ENCODE results near the gene ATP6V1F. TPM values are rescaled to one million over a fixed set of nuclear protein-coding genes. Genes with fewer than 3 reads are reported as not detected.

Gene ATP6V1F
- total and polyA plus RNA-seq, 10 donors: 78.3 to 285 (median 91.5) TPM

DNA sequence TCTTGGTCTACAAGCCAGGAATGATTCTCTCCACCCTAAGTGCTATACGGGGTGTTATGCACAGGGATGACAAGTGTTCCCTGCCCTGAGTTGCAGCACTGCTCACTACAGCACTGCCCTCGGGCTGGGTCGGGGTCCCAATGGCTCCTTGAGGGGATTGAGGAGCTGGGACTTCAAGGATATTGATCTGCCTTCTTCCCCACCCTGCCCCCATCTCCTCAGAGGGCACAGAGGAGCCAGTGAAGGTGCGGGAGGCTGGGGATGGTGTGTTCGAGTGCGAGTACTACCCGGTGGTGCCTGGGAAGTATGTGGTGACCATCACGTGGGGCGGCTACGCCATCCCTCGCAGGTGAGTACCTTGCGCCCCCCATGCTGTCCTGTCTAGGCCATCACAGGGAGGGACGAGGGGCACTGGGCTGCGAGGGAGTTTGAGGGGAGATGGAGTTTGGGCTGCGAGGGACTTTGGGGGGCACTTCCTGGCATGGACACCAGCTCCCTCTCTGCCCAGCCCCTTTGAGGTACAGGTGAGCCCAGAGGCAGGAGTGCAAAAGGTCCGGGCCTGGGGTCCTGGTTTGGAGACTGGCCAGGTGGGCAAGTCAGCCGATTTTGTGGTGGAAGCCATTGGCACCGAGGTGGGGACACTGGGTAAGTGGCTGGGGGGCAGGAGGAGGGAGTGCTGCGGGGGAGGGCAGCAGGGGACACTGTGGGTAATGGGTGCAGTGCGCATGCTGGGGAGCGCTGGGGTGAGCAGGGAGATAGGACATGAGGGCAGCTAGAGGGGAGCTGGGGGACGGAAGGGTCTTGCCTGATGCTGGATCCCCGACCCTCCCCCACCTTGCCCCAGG is 22.1 kb upstream of the ATP6V1F start:
- H3K27me3 ChIP-seq (replicated peaks in 1 of 7): no peaks in the 10 kb centered on the region
- H3K4me1 ChIP-seq: peaks cover 0 to 7% (median 2%) of the 10 kb centered on the region in 6 donors
- no peak for DNase-seq
- H3K27ac ChIP-seq: no peak overlapping the region
- H3K9me3 ChIP-seq: no peaks in the 10 kb centered on the region
- WGBS, 5 donors: 89 to 94% (median 91%) methylated on average over 23 of the region's 23 CpGs
- no peak overlapping the region for H3K4me3 ChIP-seq
- H3K36me3 ChIP-seq: no peaks in the 10 kb centered on the region
- TF ChIP-seq CTCF (IDR thresholded peaks at IDR 0.05 in 8 of 11, conservative IDR thresholded peaks at IDR 0.05 in 3 of 11): no peak
- TF ChIP-seq POLR2A (IDR thresholded peaks at IDR 0.05): no peak
- intact Hi-C loops (cut with DNase I; ENCODE audit: low total_unique reads): no loop called here

DNA sequence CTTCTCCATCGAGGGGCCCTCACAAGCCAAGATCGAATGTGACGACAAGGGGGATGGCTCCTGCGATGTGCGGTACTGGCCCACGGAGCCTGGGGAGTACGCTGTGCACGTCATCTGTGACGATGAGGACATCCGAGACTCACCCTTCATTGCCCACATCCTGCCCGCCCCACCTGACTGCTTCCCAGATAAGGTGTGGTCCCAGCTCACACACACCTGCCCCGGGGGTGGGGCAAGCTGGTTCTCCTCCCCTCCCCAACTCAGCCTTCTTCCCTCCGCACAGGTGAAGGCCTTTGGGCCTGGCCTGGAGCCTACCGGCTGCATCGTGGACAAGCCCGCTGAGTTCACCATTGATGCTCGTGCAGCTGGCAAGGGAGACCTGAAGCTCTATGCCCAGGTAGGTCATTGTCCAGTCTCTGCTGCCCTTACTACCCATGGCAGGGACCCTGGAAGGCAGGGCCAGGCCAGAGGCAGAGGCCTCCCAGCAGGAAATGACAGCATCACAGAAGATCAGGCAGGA is 21.4 kb upstream of the ATP6V1F start:
- H3K36me3 ChIP-seq: no peaks in the 10 kb centered on the region
- TF ChIP-seq CTCF (IDR thresholded peaks at IDR 0.05 in 8 of 11, conservative IDR thresholded peaks at IDR 0.05 in 3 of 11) (no peak), POLR2AphosphoS5 (IDR thresholded peaks at IDR 0.05) (no peak), POLR2A (IDR thresholded peaks at IDR 0.05) (no peak)
- peaks cover 0 to 7% (median 2%) of the 10 kb centered on the region in 6 donors for H3K4me1 ChIP-seq
- no peaks in the 10 kb centered on the region for H3K27me3 ChIP-seq (replicated peaks in 1 of 7)
- intact Hi-C loops (cut with DNase I; ENCODE audit: low total_unique reads): no loop called here
- DNase-seq: no peak
- no peak overlapping the region for H3K4me3 ChIP-seq
- H3K9me3 ChIP-seq: no peaks in the 10 kb centered on the region
- WGBS, 5 donors: 81 to 90% (median 84%) methylated on average over 12 to 17 of the region's 17 CpGs
- no peak overlapping the region for H3K27ac ChIP-seq

GRCh38 chr7:128841921-128842673 is 20.6 kb upstream of the ATP6V1F start:
- TF ChIP-seq POLR2A (IDR thresholded peaks at IDR 0.05): no peak
- TF ChIP-seq CTCF (IDR thresholded peaks at IDR 0.05 in 8 of 11, conservative IDR thresholded peaks at IDR 0.05 in 3 of 11): peak; percentile 24 to 89 (median 67)
- peaks cover 0 to 7% (median 2%) of the 10 kb centered on the region in 6 donors for H3K4me1 ChIP-seq
- DNase-seq: no peak
- no peaks in the 10 kb centered on the region for H3K36me3 ChIP-seq
- WGBS, 5 donors: 45 to 55% (median 49%) methylated on average over 23 to 35 of the region's 35 CpGs
- no peak overlapping the region for H3K4me3 ChIP-seq
- H3K27me3 ChIP-seq (replicated peaks in 1 of 7): no peaks in the 10 kb centered on the region
- no peaks in the 10 kb centered on the region for H3K9me3 ChIP-seq
- no peak overlapping the region for H3K27ac ChIP-seq
- intact Hi-C loops (cut with DNase I; ENCODE audit: low total_unique reads): no loop called here

Measured in spleen (tissue), 11 donors.